Activated gamma-delta T cell treated with anti-CD3 and anti-CD28 coated beads, Interleukin-2, amount 50 U/mL, for 16 hours (primary cell): ENCODE results near the gene PEX14.

Experiments
- DNase-seq: peaks from one replicate; pipeline ENCODE4 v3.0.0-alpha.2; 2020; ENCODE audit warnings: low read depth

The PEX14 gene

GRCh38 chr1:10635085-10635896, 160.5 kb downstream of the PEX14 start:
- no peak for DNase-seq

- DNase-seq, result no peak
Measured at GRCh38 chr1:10635992-10636391, 161.2 kb downstream of the PEX14 start.

GRCh38 chr1:10637400-10637799, 162.7 kb downstream of the PEX14 start:
- DNase-seq, result no peak

- no peak for DNase-seq
Measured at GRCh38 chr1:10637834-10638558, 163.2 kb downstream of the PEX14 start.

GRCh38 chr1:10638559-10639005, 163.8 kb downstream of the PEX14 start:
- DNase-seq, result no peak

- no peak for DNase-seq
Measured at GRCh38 chr1:10639011-10639774, 164.4 kb downstream of the PEX14 start.

GRCh38 chr1:10639775-10640578, 165.2 kb downstream of the PEX14 start:
- no peak for DNase-seq

- DNase-seq, result no peak
Measured at GRCh38 chr1:10640843-10641553, 166.2 kb downstream of the PEX14 start.

- no peak for DNase-seq
Measured at GRCh38 chr1:10641976-10642375, 167.2 kb downstream of the PEX14 start.

- no peak for DNase-seq
Measured at GRCh38 chr1:10642403-10643080, 167.8 kb downstream of the PEX14 start.

GRCh38 chr1:10643607-10644306, 169.0 kb downstream of the PEX14 start:
- DNase-seq, result no peak

GRCh38 chr1:10644307-10645128, 169.8 kb downstream of the PEX14 start:
- DNase-seq, result no peak

GRCh38 chr1:10646347-10646861, 171.7 kb downstream of the PEX14 start:
- DNase-seq, result no peak

GRCh38 chr1:10647414-10648170, 172.8 kb downstream of the PEX14 start:
- no peak for DNase-seq

- no peak for DNase-seq
Measured at GRCh38 chr1:10648689-10649516, 174.2 kb downstream of the PEX14 start.

GRCh38 chr1:10649517-10650201, 174.9 kb downstream of the PEX14 start:
- DNase-seq, result no peak
